Measurements from ENCODE around the gene KIF3B. TPM values are rescaled to one million over a fixed set of nuclear protein-coding genes. Genes with fewer than 3 reads are reported as not detected.
"Not testable (repeated sequence)": the region's sequence is repeated elsewhere in the genome, so short reads cannot be mapped to it uniquely, and the experiment has no call there.

KIF3B gene
- total RNA-seq, 2 donors from 2014 or later, result 41.7 to 49.2 TPM

DNA sequence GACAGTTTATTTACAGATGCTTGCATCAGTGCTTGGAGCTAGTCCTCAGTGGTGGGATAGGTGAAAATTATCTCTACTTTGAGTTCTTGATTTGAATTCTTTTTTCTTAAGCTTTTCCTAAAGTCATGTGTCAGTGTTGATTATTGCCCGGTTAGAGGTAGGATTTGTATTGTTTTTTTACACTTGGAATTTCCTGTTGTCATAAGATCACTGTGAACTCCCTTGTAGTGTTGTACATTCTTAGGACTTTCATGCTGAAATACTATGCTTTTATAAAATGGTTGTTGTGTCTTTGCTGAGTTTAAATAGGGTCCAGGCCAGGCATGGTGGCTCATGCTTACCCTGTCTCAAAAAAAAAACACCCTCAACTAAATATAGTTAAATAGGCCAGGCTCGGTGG is 101.0 kb downstream of the KIF3B start:
- H3K27me3 ChIP-seq, result no peaks in the 10 kb centered on the region
- no peaks in the 10 kb centered on the region for H3K4me1 ChIP-seq
- no peaks in the 10 kb centered on the region for H3K9me3 ChIP-seq
- no peak overlapping the region for H3K27ac ChIP-seq
- no peaks in the 10 kb centered on the region for H3K36me3 ChIP-seq
- H3K4me3 ChIP-seq, result no peak overlapping the region
- no peak overlapping the region for H3K9ac ChIP-seq (ENCODE audit: low read depth in 2 of 2, low read length in 2 of 2)
- intact Hi-C loops (cut with DNase I), result no loop called here
- TF ChIP-seq, protein P1, sequence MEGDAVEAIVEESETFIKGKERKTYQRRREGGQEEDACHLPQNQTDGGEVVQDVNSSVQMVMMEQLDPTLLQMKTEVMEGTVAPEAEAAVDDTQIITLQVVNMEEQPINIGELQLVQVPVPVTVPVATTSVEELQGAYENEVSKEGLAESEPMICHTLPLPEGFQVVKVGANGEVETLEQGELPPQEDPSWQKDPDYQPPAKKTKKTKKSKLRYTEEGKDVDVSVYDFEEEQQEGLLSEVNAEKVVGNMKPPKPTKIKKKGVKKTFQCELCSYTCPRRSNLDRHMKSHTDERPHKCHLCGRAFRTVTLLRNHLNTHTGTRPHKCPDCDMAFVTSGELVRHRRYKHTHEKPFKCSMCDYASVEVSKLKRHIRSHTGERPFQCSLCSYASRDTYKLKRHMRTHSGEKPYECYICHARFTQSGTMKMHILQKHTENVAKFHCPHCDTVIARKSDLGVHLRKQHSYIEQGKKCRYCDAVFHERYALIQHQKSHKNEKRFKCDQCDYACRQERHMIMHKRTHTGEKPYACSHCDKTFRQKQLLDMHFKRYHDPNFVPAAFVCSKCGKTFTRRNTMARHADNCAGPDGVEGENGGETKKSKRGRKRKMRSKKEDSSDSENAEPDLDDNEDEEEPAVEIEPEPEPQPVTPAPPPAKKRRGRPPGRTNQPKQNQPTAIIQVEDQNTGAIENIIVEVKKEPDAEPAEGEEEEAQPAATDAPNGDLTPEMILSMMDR (IDR thresholded peaks at IDR 0.05), result no peak
- no peak for DNase-seq

DNA sequence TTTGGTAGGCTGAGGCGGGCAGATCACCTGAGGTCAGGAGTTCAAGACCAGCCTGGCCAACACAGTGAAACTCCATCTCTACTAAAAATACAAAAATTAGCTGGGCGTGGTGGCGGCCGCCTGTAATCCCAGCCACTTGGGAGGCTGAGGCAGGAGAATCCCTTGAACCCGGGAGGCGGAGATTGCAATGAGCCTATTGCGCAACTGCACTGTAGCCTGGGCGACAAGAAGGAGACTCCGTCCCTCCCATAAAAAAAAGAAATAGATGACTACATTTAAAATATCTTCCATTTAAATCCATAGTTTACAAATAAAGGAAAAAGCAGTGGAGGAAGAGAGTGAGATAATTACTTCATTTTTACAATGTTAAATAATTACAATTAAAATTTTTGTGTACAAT is 102.6 kb downstream of the KIF3B start:
- H3K36me3 ChIP-seq; H3K9ac ChIP-seq (ENCODE audit: low read depth in 2 of 2, low read length in 2 of 2); H3K27me3 ChIP-seq; intact Hi-C loops (cut with DNase I); H3K27ac ChIP-seq; H3K9me3 ChIP-seq; H3K4me1 ChIP-seq; DNase-seq; H3K4me3 ChIP-seq: not testable (repeated sequence)

- DNase-seq, result no peak
- H3K9ac ChIP-seq (ENCODE audit: low read depth in 2 of 2, low read length in 2 of 2), result no peak overlapping the region
- H3K27me3 ChIP-seq, result no peaks in the 10 kb centered on the region
- H3K9me3 ChIP-seq, result no peaks in the 10 kb centered on the region
- no peak overlapping the region for H3K27ac ChIP-seq
- no peak overlapping the region for H3K4me3 ChIP-seq
- H3K4me1 ChIP-seq, result no peaks in the 10 kb centered on the region
- TF ChIP-seq, protein P1 (IDR thresholded peaks at IDR 0.05), result no peak
- H3K36me3 ChIP-seq, result no peaks in the 10 kb centered on the region
- intact Hi-C loops (cut with DNase I), result no loop called here
Measured at GRCh38 chr20:32380745-32381144, 103.3 kb downstream of the KIF3B start.

GRCh38 chr20:32382102-32382950 is 104.9 kb downstream of the KIF3B start:
- H3K27ac ChIP-seq, result no peak overlapping the region
- H3K9me3 ChIP-seq, result no peaks in the 10 kb centered on the region
- DNase-seq, result peak; percentile 38
- no peaks in the 10 kb centered on the region for H3K27me3 ChIP-seq
- intact Hi-C loops (cut with DNase I), result no loop called here
- H3K4me3 ChIP-seq, result no peak overlapping the region
- no peaks in the 10 kb centered on the region for H3K4me1 ChIP-seq
- no peaks in the 10 kb centered on the region for H3K36me3 ChIP-seq
- TF ChIP-seq, protein P1 (IDR thresholded peaks at IDR 0.05), result no peak
- no peak overlapping the region for H3K9ac ChIP-seq (ENCODE audit: low read depth in 2 of 2, low read length in 2 of 2)

- H3K4me1 ChIP-seq; H3K27ac ChIP-seq; intact Hi-C loops (cut with DNase I): not testable (repeated sequence)
Measured at GRCh38 chr20:32383441-32383840, 106.0 kb downstream of the KIF3B start.

More at GRCh38 chr20:32383441-32383840, 106.0 kb downstream of the KIF3B start:
- not testable (repeated sequence) for DNase-seq; H3K9me3 ChIP-seq; H3K9ac ChIP-seq (ENCODE audit: low read depth in 2 of 2, low read length in 2 of 2); H3K4me3 ChIP-seq; H3K36me3 ChIP-seq; H3K27me3 ChIP-seq

Other genes with a start within 250 kb of the KIF3B start
- 1 to 10 TPM; 3.7 to 6.6 TPM for gene HCK, start 225.4 kb upstream of the KIF3B start, total RNA-seq
- gene TM9SF4, start 167.9 kb upstream of the KIF3B start, total RNA-seq, result 10 to 100 TPM; 76.7 to 79.9 TPM
- gene PLAGL2, start 69.9 kb upstream of the KIF3B start, total RNA-seq, result 10 to 100 TPM; 17.7 to 18.6 TPM
- 10 to 100 TPM; 26.9 to 36.3 TPM for gene POFUT1, start 69.8 kb upstream of the KIF3B start, total RNA-seq
- gene ASXL1, start 80.7 kb downstream of the KIF3B start, total RNA-seq, result 10 to 100 TPM; 38.8 to 40.4 TPM

All from colonic mucosa (tissue), 4 donors.